ENCODE results near the gene RAI1.
A peak's percentile ranks its signal among the peaks of the same experiment; 100 is the strongest.

RAI1 gene

GRCh38 chr17:17824119-17824782 lies 143.0 kb downstream of the RAI1 start:
- Mint-ChIP-seq H3K4me3 (peak overlapping the region; percentile 73), H3K27ac (peak overlapping the region; percentile 88), H3K4me1 (peaks cover 84% of the 10 kb centered on the region), H3K36me3 (ENCODE audit: low read depth) (peaks cover 11% of the 10 kb centered on the region), H3K9me3 (no peaks in the 10 kb centered on the region), H3K27me3 (no peaks in the 10 kb centered on the region)
- ATAC-seq (peak; percentile 30), DNase-seq (peak; percentile 62)

- H3K9me3 Mint-ChIP-seq: no peaks in the 10 kb centered on the region
- no peaks in the 10 kb centered on the region for H3K27me3 Mint-ChIP-seq
- peaks cover 7% of the 10 kb centered on the region for H3K36me3 Mint-ChIP-seq (ENCODE audit: low read depth)
- ATAC-seq (no peak), DNase-seq (no peak)
- no peak overlapping the region for H3K4me3 Mint-ChIP-seq
- H3K4me1 Mint-ChIP-seq: peaks cover 76% of the 10 kb centered on the region
- peak overlapping the region; percentile 88 for H3K27ac Mint-ChIP-seq
Measured at GRCh38 chr17:17824783-17825614, 143.7 kb downstream of the RAI1 start.

- Mint-ChIP-seq H3K4me3 (peak overlapping the region; percentile 27), H3K27ac (peak overlapping the region; percentile 82), H3K9me3 (no peaks in the 10 kb centered on the region), H3K27me3 (no peaks in the 10 kb centered on the region), H3K4me1 (peaks cover 66% of the 10 kb centered on the region), H3K36me3 (ENCODE audit: low read depth) (peaks cover 7% of the 10 kb centered on the region)
- ATAC-seq: no peak
- DNase-seq: no peak
Measured at GRCh38 chr17:17826342-17826713, 145.1 kb downstream of the RAI1 start.

- H3K27me3 Mint-ChIP-seq: no peaks in the 10 kb centered on the region
- H3K4me3 Mint-ChIP-seq: no peak overlapping the region
- DNase-seq (no peak), ATAC-seq (no peak)
- peaks cover 9% of the 10 kb centered on the region for H3K36me3 Mint-ChIP-seq (ENCODE audit: low read depth)
- no peaks in the 10 kb centered on the region for H3K9me3 Mint-ChIP-seq
- peaks cover 62% of the 10 kb centered on the region for H3K4me1 Mint-ChIP-seq
- H3K27ac Mint-ChIP-seq: peak overlapping the region; percentile 82
Measured at GRCh38 chr17:17826942-17827785, 145.9 kb downstream of the RAI1 start.

- no peak for DNase-seq
- H3K27ac Mint-ChIP-seq: no peak overlapping the region
- no peak for ATAC-seq
- H3K4me3 Mint-ChIP-seq: no peak overlapping the region
- no peaks in the 10 kb centered on the region for H3K9me3 Mint-ChIP-seq
- peaks cover 57% of the 10 kb centered on the region for H3K4me1 Mint-ChIP-seq
- peaks cover 13% of the 10 kb centered on the region for H3K36me3 Mint-ChIP-seq (ENCODE audit: low read depth)
- H3K27me3 Mint-ChIP-seq: no peaks in the 10 kb centered on the region
Measured at GRCh38 chr17:17827826-17828621, 146.8 kb downstream of the RAI1 start.

- Mint-ChIP-seq H3K4me1 (peaks cover 57% of the 10 kb centered on the region), H3K4me3 (no peak overlapping the region), H3K36me3 (ENCODE audit: low read depth) (peaks cover 25% of the 10 kb centered on the region), H3K27me3 (no peaks in the 10 kb centered on the region), H3K27ac (no peak overlapping the region), H3K9me3 (no peaks in the 10 kb centered on the region)
- ATAC-seq: no peak
- DNase-seq: no peak
Measured at GRCh38 chr17:17830269-17830567, 149.0 kb downstream of the RAI1 start.

GRCh38 chr17:17830740-17831207 lies 149.5 kb downstream of the RAI1 start:
- no peak overlapping the region for H3K27ac Mint-ChIP-seq
- no peak for DNase-seq
- no peaks in the 10 kb centered on the region for H3K9me3 Mint-ChIP-seq
- H3K27me3 Mint-ChIP-seq: no peaks in the 10 kb centered on the region
- H3K36me3 Mint-ChIP-seq (ENCODE audit: low read depth): peaks cover 27% of the 10 kb centered on the region
- H3K4me1 Mint-ChIP-seq: peaks cover 58% of the 10 kb centered on the region
- H3K4me3 Mint-ChIP-seq: no peak overlapping the region
- ATAC-seq: no peak

- no peak overlapping the region for H3K4me3 Mint-ChIP-seq
- H3K4me1 Mint-ChIP-seq: peaks cover 55% of the 10 kb centered on the region
- H3K27me3 Mint-ChIP-seq: no peaks in the 10 kb centered on the region
Measured at GRCh38 chr17:17831208-17832031, 150.2 kb downstream of the RAI1 start.

GRCh38 chr17:17832032-17832363 lies 150.7 kb downstream of the RAI1 start:
- H3K36me3 Mint-ChIP-seq (ENCODE audit: low read depth): peaks cover 24% of the 10 kb centered on the region
- H3K4me1 Mint-ChIP-seq: peaks cover 51% of the 10 kb centered on the region
- H3K4me3 Mint-ChIP-seq: no peak overlapping the region
- no peaks in the 10 kb centered on the region for H3K27me3 Mint-ChIP-seq
- H3K9me3 Mint-ChIP-seq: no peaks in the 10 kb centered on the region
- H3K27ac Mint-ChIP-seq: no peak overlapping the region
- DNase-seq (no peak), ATAC-seq (no peak)

More at GRCh38 chr17:17831208-17832031, 150.2 kb downstream of the RAI1 start:
- H3K9me3 Mint-ChIP-seq: no peaks in the 10 kb centered on the region
- no peak for DNase-seq
- no peak overlapping the region for H3K27ac Mint-ChIP-seq
- H3K36me3 Mint-ChIP-seq (ENCODE audit: low read depth): peaks cover 26% of the 10 kb centered on the region
- ATAC-seq: no peak

GRCh38 chr17:17833658-17834357 lies 152.6 kb downstream of the RAI1 start:
- peaks cover 59% of the 10 kb centered on the region for H3K4me1 Mint-ChIP-seq
- DNase-seq: no peak
- H3K36me3 Mint-ChIP-seq (ENCODE audit: low read depth): peaks cover 24% of the 10 kb centered on the region
- no peaks in the 10 kb centered on the region for H3K27me3 Mint-ChIP-seq
- no peaks in the 10 kb centered on the region for H3K9me3 Mint-ChIP-seq
- peak overlapping the region; percentile 85 for H3K27ac Mint-ChIP-seq
- H3K4me3 Mint-ChIP-seq: peak overlapping the region; percentile 85
- no peak for ATAC-seq

- peaks cover 24% of the 10 kb centered on the region for H3K36me3 Mint-ChIP-seq (ENCODE audit: low read depth)
- DNase-seq (no peak), ATAC-seq (no peak)
- peak overlapping the region; percentile 85 for H3K27ac Mint-ChIP-seq
- no peaks in the 10 kb centered on the region for H3K27me3 Mint-ChIP-seq
- H3K4me1 Mint-ChIP-seq: peaks cover 70% of the 10 kb centered on the region
- H3K9me3 Mint-ChIP-seq: no peaks in the 10 kb centered on the region
- H3K4me3 Mint-ChIP-seq: peak overlapping the region; percentile 85
Measured at GRCh38 chr17:17834974-17835373, 153.7 kb downstream of the RAI1 start.

- Mint-ChIP-seq H3K4me1 (peaks cover 70% of the 10 kb centered on the region), H3K36me3 (ENCODE audit: low read depth) (peaks cover 24% of the 10 kb centered on the region)
- no peak for ATAC-seq
Measured at GRCh38 chr17:17835415-17836249, 154.4 kb downstream of the RAI1 start.

More at GRCh38 chr17:17835415-17836249, 154.4 kb downstream of the RAI1 start:
- Mint-ChIP-seq H3K27me3 (no peaks in the 10 kb centered on the region), H3K4me3 (peak overlapping the region; percentile 85), H3K27ac (peak overlapping the region; percentile 85), H3K9me3 (no peaks in the 10 kb centered on the region)
- peak; percentile 35 for DNase-seq

Data from activated naive CD8-positive, alpha-beta T cell treated with anti-CD3 and anti-CD28 coated beads, Interleukin-2, amount 50 U/mL, for 24 hours (primary cell).